Measurements from ENCODE around the gene OSBPL10.

Gene OSBPL10

DNA sequence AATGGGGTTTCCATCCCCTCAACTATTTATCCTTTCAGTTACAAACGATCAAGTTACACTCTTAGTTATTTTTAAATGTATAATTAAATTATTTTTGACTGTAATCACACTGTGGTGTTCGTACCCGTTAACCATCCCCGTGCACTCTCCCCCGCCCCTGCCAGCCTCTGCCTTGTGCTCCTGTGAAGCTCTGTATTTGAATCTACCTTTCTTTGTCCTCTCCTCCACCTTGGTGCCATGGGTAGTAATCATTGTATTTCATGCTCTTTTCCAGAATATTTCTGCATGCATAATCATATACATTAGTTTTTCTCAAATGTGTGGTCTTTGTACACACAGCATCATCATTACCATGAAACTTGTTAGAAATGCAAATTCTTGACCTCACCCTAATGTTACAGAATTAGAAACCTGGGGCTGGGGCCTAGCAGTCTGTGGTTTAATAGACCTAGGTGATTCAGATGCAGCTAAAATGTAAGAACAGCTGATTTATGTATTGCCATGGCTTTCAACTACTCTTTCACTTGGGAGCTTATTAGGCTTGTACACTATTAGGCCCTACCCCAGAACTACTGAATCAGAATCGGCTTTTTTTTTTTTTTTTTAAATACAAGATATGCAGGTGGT lies 356.9 kb downstream of the OSBPL10 start:
- no peak for DNase-seq (ENCODE audit: low read depth)
- H3K4me3 ChIP-seq (ENCODE audit: low read depth, low read length) = no peak overlapping the region
- TF ChIP-seq, protein P1, sequence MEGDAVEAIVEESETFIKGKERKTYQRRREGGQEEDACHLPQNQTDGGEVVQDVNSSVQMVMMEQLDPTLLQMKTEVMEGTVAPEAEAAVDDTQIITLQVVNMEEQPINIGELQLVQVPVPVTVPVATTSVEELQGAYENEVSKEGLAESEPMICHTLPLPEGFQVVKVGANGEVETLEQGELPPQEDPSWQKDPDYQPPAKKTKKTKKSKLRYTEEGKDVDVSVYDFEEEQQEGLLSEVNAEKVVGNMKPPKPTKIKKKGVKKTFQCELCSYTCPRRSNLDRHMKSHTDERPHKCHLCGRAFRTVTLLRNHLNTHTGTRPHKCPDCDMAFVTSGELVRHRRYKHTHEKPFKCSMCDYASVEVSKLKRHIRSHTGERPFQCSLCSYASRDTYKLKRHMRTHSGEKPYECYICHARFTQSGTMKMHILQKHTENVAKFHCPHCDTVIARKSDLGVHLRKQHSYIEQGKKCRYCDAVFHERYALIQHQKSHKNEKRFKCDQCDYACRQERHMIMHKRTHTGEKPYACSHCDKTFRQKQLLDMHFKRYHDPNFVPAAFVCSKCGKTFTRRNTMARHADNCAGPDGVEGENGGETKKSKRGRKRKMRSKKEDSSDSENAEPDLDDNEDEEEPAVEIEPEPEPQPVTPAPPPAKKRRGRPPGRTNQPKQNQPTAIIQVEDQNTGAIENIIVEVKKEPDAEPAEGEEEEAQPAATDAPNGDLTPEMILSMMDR (IDR thresholded peaks at IDR 0.05; ENCODE audit: control insufficient read depth, extremely low read depth, insufficient read depth) = no peak

DNA sequence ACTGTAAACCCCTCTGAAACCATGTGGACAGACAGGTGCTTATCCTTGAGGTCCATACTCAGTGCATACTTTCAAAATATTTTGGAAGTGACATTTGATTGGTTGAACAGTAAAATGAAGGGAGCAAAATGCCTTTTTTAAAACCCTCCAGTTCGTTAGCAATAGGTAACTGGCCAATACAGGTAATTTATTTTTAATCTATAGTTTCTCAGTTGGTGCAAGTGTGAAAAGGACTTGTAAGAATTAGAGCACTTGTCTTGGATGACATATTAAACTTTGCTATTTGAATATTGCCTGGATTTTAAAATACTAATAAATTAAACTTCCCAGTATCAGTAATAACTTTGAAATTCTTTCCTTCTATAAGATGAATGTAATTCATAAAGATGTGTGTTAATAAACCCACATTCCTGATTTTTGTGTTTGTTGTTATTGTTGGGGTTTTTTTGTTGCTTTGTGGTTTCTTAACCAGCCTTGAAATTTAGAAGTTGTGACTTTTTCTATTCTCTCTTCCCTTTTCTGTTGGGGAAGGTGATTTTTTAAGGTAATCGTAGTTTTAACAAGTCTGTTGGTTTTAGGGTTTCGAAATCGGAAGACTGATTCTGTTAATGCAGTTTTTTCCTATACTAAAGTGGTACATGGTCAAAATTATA lies 358.3 kb downstream of the OSBPL10 start:
- H3K4me3 ChIP-seq (ENCODE audit: low read depth, low read length) = no peak overlapping the region
- DNase-seq (ENCODE audit: low read depth) = no peak
- TF ChIP-seq, protein P1 (IDR thresholded peaks at IDR 0.05; ENCODE audit: control insufficient read depth, extremely low read depth, insufficient read depth) = no peak

DNA sequence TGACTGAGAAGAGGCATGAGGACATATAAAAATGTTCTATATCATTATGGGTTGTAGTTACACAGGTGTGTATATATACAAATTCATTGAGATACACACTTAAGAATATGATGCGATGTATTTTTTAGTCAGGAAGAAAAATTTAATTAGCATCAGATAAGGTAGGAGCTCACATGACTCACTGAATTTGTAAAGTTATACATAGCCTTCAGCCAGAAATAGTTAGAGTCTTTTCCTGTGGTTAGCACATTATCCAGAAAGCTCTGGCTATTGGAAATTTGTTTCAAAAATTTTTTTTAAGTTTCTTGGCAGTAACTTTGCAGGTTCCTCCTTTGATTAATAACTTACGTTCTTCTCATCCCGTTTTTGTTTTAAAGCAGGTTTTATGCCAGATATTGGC lies 359.7 kb downstream of the OSBPL10 start:
- no peak for DNase-seq (ENCODE audit: low read depth)
- TF ChIP-seq, protein P1 (IDR thresholded peaks at IDR 0.05; ENCODE audit: control insufficient read depth, extremely low read depth, insufficient read depth) = no peak

DNA sequence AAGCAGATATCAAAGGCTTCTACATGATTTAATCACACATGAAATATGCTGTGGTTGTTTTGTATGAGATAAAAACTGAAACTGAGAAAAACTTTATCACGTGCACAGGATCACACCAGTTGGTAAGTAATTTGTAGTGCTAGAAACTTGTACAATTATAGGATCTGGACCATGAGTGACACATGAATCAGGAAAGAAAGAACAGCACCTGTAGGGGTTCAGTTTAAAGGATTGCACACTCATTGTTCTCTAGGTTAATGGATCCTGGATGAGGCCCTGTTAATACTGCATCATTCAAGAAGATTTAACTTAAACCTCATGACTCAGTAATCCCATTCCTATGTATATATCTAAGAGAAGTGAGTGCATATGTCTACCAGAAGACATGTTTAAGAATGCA lies 360.4 kb downstream of the OSBPL10 start:
- no peak for DNase-seq (ENCODE audit: low read depth)
- TF ChIP-seq, protein P1 (IDR thresholded peaks at IDR 0.05; ENCODE audit: control insufficient read depth, extremely low read depth, insufficient read depth) = no peak
- H3K4me3 ChIP-seq (ENCODE audit: low read depth, low read length) = no peak overlapping the region

More for the DNA sequence above, 359.7 kb downstream of the OSBPL10 start:
- no peak overlapping the region for H3K4me3 ChIP-seq (ENCODE audit: low read depth, low read length)

DNA sequence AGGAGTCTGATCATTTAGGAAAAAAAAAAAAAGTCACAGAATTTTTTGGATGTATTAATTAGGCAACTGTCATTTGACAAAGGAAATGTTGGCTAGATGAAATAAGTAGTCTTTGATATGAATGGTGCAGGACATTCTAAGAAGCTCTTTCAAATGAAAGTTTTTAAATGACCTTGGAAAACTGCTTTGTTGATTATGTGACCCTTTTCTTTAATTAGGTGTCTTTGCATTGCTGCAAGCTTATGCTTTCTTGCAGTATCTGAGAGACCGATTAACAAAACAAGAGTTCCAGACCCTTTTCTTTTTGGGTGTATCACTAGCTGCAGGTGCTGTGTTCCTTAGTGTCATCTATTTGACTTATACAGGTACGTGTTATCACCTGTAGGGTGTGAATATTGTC lies 364.4 kb downstream of the OSBPL10 start:
- TF ChIP-seq, protein P1 (IDR thresholded peaks at IDR 0.05; ENCODE audit: control insufficient read depth, extremely low read depth, insufficient read depth) = no peak
- no peak overlapping the region for H3K4me3 ChIP-seq (ENCODE audit: low read depth, low read length)
- no peak for DNase-seq (ENCODE audit: low read depth)

DNA sequence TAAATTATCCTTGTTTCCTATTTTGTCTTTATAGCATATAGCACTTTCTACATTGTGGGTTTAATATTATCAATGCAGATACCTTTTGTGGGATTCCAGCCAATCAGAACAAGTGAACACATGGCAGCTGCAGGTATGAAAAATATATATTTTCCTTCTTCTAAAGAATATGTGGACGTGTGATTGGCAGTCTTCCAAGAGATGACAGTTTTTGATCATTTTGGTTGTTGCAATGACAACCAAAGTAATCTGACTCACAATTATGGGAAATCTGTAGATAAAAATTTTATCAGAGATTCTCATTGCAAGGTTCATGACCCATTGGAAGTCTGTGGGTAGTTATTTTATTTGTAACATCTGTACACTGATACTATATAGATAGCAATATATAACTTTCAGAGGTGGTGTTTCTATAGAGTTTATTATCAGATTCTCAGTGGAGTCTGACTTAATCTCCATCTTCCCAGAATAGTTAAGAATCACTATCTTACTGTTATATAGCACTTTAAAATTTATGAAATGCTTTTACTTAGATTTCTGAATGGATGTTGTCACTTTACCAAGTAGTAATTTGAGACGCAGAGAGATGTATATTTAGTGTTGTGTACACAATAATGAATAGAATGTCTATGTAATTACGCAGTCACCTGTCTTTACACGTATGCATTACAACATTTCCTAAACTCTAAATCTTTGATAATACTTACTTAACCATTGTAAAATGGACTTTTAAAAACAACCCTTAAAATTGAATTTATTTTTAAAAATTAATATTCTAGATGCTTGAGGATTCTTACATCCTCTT lies 365.8 kb downstream of the OSBPL10 start:
- peak; percentile 50 for DNase-seq (ENCODE audit: low read depth)
- no peak overlapping the region for H3K4me3 ChIP-seq (ENCODE audit: low read depth, low read length)
- TF ChIP-seq, protein P1 (IDR thresholded peaks at IDR 0.05; ENCODE audit: control insufficient read depth, extremely low read depth, insufficient read depth) = no peak
